ENCODE measurements around the gene KCNN4. TPM values are rescaled to one million over a fixed set of nuclear protein-coding genes. Genes with fewer than 3 reads are reported as not detected.

Gene KCNN4
- total and polyA plus RNA-seq, 2 donors (not counting 3 experiments of a cell fraction or from before 2014, with no cell fraction given), result 0.29 TPM; not detected in 1

DNA sequence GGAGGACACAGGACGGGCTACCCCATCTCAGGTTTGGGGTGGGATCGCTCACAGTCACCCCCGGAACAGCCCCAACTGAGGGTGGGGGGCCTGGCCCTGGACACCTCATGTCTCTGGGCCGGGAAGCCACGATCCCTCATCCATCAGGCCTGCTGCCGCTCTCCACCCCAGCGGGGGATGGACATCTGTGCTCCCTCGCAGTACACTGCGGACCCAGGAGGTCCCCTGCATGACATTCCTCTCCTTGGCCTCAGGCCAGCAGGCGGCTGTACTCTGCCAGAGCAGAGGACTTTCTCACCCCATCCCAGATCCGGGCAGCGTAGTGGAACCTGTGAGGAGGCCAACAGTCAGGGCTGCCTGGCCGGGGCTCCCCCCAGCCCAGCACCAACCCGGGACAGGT is 49.4 kb downstream of the KCNN4 start:
- H3K27me3 ChIP-seq (ENCODE audit: control insufficient read depth in 2 of 2, insufficient read depth in 2 of 2, low read length in 2 of 2), result no peaks in the 10 kb centered on the region
- FAIRE-seq, result no peak
- BruUV-seq (replicated peaks), result no TSS peak
- H3K79me2 ChIP-seq (ENCODE audit: control insufficient read depth, insufficient read depth, low read length), result no peaks in the 10 kb centered on the region
- H3K4me2 ChIP-seq (ENCODE audit: insufficient read depth, low read length), result no peak overlapping the region
- intact Hi-C loops (cut with micrococcal nuclease), result no loop called here
- no peaks in the 10 kb centered on the region for H3K4me1 ChIP-seq (ENCODE audit: control insufficient read depth, extremely low read depth, insufficient read depth, low read length)
- H3K9ac ChIP-seq (replicated peaks; ENCODE audit: extremely low read depth, insufficient read depth, low read length), result no peak overlapping the region
- ChIA-PET POLR2A (no interaction called here), CTCF (interaction anchor here (1.3 to 1.7 kb wide), 2 partner anchors 43 to 61 kb away, joined by 4 to 6 read pairs; partner anchors contain the start of gene PLAUR)
- H3K9me3 ChIP-seq (replicated peaks; ENCODE audit: control insufficient read depth, insufficient read depth, low read length), result no peaks in the 10 kb centered on the region
- TF ChIP-seq POLR2AphosphoS5 (IDR thresholded peaks at IDR 0.05; ENCODE audit: insufficient read depth, low read depth, low read length), result no peak
- no peak for TF ChIP-seq JUN (IDR thresholded peaks at IDR 0.05; ENCODE audit: borderline replicate concordance, insufficient read depth, insufficient read length, low read depth)
- no peak for TF ChIP-seq MYC (IDR thresholded peaks at IDR 0.05; ENCODE audit: low read depth, low read length)
- no peak for TF ChIP-seq POLR2A (IDR thresholded peaks at IDR 0.05; ENCODE audit: low read depth, low read length)
- dilution Hi-C loops (cut with MboI; ENCODE audit: extremely low pct_ligation_motif_present, low sequenced_read_pairs), result no loop called here
- H2AFZ ChIP-seq (ENCODE audit: low read depth, low read length), result no peak overlapping the region
- H3K27ac ChIP-seq (ENCODE audit: insufficient read depth, low read depth, low read length), result no peak overlapping the region
- H3K9me1 ChIP-seq (replicated peaks; ENCODE audit: control insufficient read depth, extremely low read depth, insufficient read depth, low read length), result no peaks in the 10 kb centered on the region
- peaks cover 13 to 29% of the 10 kb centered on the region in 2 experiments for H3K36me3 ChIP-seq (ENCODE audit: control insufficient read depth in 2 of 2, extremely low read depth in 1 of 2, insufficient read depth in 2 of 2, low read length in 2 of 2)
- DNase-seq (ENCODE audit: low read depth, low spot score), result no peak
- no peak overlapping the region for H3K4me3 ChIP-seq (replicated peaks in 1 of 3; ENCODE audit: insufficient read depth in 1 of 3, low read depth in 1 of 3, low read length in 3 of 3)
- no peaks in the 10 kb centered on the region for H4K20me1 ChIP-seq (replicated peaks; ENCODE audit: control insufficient read depth, extremely low read depth, insufficient read depth, low read length)

DNA sequence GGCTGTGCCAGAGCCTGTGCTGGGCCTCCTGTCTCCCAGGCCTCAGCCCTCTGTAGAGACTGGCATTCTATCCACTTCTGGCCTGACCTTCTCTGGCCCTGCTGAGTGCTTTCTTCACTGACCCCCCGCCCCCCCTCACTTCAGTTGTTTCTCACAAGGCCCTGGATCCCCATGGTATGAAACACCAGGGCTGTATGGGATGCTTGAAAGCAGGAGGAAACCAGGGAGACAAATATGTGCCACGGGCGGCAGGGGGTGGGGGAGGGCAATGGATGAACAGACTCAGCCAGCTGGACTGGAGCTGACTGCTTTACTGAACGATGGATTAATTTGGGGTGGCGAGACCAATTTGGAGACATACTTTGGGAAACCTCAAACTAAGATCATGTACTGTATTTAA is 50.9 kb downstream of the KCNN4 start:
- FAIRE-seq, result no peak
- dilution Hi-C loops (cut with MboI; ENCODE audit: extremely low pct_ligation_motif_present, low sequenced_read_pairs), result no loop called here

More for the DNA sequence above, 50.9 kb downstream of the KCNN4 start:
- CTCF ChIA-PET, result interaction anchor here (0.9 to 1.6 kb wide), 3 partner anchors 15 to 61 kb away, joined by 3 to 5 read pairs (median 3); no protein-coding TSS in a partner anchor
- no peaks in the 10 kb centered on the region for H3K27me3 ChIP-seq (ENCODE audit: control insufficient read depth in 2 of 2, insufficient read depth in 2 of 2, low read length in 2 of 2)
- H3K36me3 ChIP-seq (ENCODE audit: control insufficient read depth in 2 of 2, extremely low read depth in 1 of 2, insufficient read depth in 2 of 2, low read length in 2 of 2), result peaks cover 13 to 29% of the 10 kb centered on the region in 2 experiments
- no peaks in the 10 kb centered on the region for H3K79me2 ChIP-seq (ENCODE audit: control insufficient read depth, insufficient read depth, low read length)
- intact Hi-C loops (cut with micrococcal nuclease), result no loop called here
- H3K4me2 ChIP-seq (ENCODE audit: insufficient read depth, low read length), result no peak overlapping the region
- no peak for DNase-seq (ENCODE audit: low read depth, low spot score)
- H3K4me3 ChIP-seq (replicated peaks in 1 of 3; ENCODE audit: insufficient read depth in 1 of 3, low read depth in 1 of 3, low read length in 3 of 3), result no peak overlapping the region
- H3K9me1 ChIP-seq (replicated peaks; ENCODE audit: control insufficient read depth, extremely low read depth, insufficient read depth, low read length), result no peaks in the 10 kb centered on the region
- no peak overlapping the region for H3K9ac ChIP-seq (replicated peaks; ENCODE audit: extremely low read depth, insufficient read depth, low read length)
- TF ChIP-seq GATA2 (IDR thresholded peaks at IDR 0.05; ENCODE audit: insufficient read depth, insufficient read length, low read depth, low read length) (no peak), EZH2 (IDR thresholded peaks at IDR 0.05; ENCODE audit: borderline replicate concordance, low read depth, low read length, severe bottlenecking) (no peak), FOS (IDR thresholded peaks at IDR 0.05; ENCODE audit: borderline replicate concordance, insufficient read depth, low read length) (no peak), JUN (IDR thresholded peaks at IDR 0.05; ENCODE audit: borderline replicate concordance, insufficient read depth, insufficient read length, low read depth) (no peak), POLR2A (IDR thresholded peaks at IDR 0.05; ENCODE audit: low read depth, low read length) (no peak), POLR2AphosphoS5 (IDR thresholded peaks at IDR 0.05; ENCODE audit: insufficient read depth, low read depth, low read length) (no peak)
- TF ChIP-seq, protein P1, sequence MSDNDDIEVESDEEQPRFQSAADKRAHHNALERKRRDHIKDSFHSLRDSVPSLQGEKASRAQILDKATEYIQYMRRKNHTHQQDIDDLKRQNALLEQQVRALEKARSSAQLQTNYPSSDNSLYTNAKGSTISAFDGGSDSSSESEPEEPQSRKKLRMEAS (IDR thresholded peaks at IDR 0.05; ENCODE audit: insufficient read depth, insufficient read length), result no peak
- POLR2A ChIA-PET, result no interaction called here
- no peaks in the 10 kb centered on the region for H3K9me3 ChIP-seq (replicated peaks; ENCODE audit: control insufficient read depth, insufficient read depth, low read length)
- no peak overlapping the region for H3K27ac ChIP-seq (ENCODE audit: insufficient read depth, low read depth, low read length)
- peaks cover 5% of the 10 kb centered on the region for H3K4me1 ChIP-seq (ENCODE audit: control insufficient read depth, extremely low read depth, insufficient read depth, low read length)
- H4K20me1 ChIP-seq (replicated peaks; ENCODE audit: control insufficient read depth, extremely low read depth, insufficient read depth, low read length), result no peaks in the 10 kb centered on the region
- BruUV-seq (replicated peaks), result no TSS peak
- no peak overlapping the region for H2AFZ ChIP-seq (ENCODE audit: low read depth, low read length)
